ENCODE measurements around the gene OR10J1.

Gene OR10J1

GRCh38 chr1:159429074-159429861 is 10.3 kb upstream of the OR10J1 start:
- CTCF ChIA-PET: no interaction called here
- TF ChIP-seq FOXK2 (IDR thresholded peaks at IDR 0.05): no peak
- no peak for TF ChIP-seq LEF1 (IDR thresholded peaks at IDR 0.05; ENCODE audit: borderline replicate concordance)
- TF ChIP-seq FOXM1 (IDR thresholded peaks at IDR 0.05; ENCODE audit: borderline replicate concordance): no peak
- no peak for TF ChIP-seq SUZ12 (IDR thresholded peaks at IDR 0.05)
- no peak for TF ChIP-seq L3MBTL2 (conservative IDR thresholded peaks at IDR 0.05)
- no peak for TF ChIP-seq FOXA1 (IDR thresholded peaks at IDR 0.05)
- TF ChIP-seq CTBP1 (IDR thresholded peaks at IDR 0.05; ENCODE audit: borderline replicate concordance): no peak
- no peak for TF ChIP-seq BHLHE40 (IDR thresholded peaks at IDR 0.05; ENCODE audit: borderline replicate concordance)
- TF ChIP-seq ELF4 (IDR thresholded peaks at IDR 0.05): no peak
- TF ChIP-seq TARDBP (IDR thresholded peaks at IDR 0.05): no peak
- no peak for TF ChIP-seq ARNT (IDR thresholded peaks at IDR 0.05)
- POLR2A ChIA-PET: no interaction called here
- no peak for DNase-seq (ENCODE audit: extremely low spot score)

GRCh38 chr1:159430985-159431384 is 8.5 kb upstream of the OR10J1 start:
- POLR2A ChIA-PET: no interaction called here

GRCh38 chr1:159431904-159432303 is 7.6 kb upstream of the OR10J1 start, which contains the start of gene OR10J4:
OR10J4 (plus strand) TSS chr1:159432204.
- no peak for DNase-seq (ENCODE audit: extremely low spot score)
- TF ChIP-seq ARNT (IDR thresholded peaks at IDR 0.05) (no peak), SUZ12 (IDR thresholded peaks at IDR 0.05) (no peak), BHLHE40 (IDR thresholded peaks at IDR 0.05; ENCODE audit: borderline replicate concordance) (no peak), PKNOX1 (IDR thresholded peaks at IDR 0.05) (no peak), FOXK2 (IDR thresholded peaks at IDR 0.05) (no peak), SP1 (IDR thresholded peaks at IDR 0.05) (no peak), HDGF (IDR thresholded peaks at IDR 0.05; ENCODE audit: borderline replicate concordance) (no peak), LEF1 (IDR thresholded peaks at IDR 0.05; ENCODE audit: borderline replicate concordance) (no peak), FOXM1 (IDR thresholded peaks at IDR 0.05; ENCODE audit: borderline replicate concordance) (no peak), ZNF384 (IDR thresholded peaks at IDR 0.05) (no peak), FOXA1 (IDR thresholded peaks at IDR 0.05) (no peak), TARDBP (IDR thresholded peaks at IDR 0.05) (no peak)
- POLR2A ChIA-PET: no interaction called here
- CTCF ChIA-PET: no interaction called here

More at GRCh38 chr1:159430985-159431384, 8.5 kb upstream of the OR10J1 start:
- CTCF ChIA-PET: no interaction called here
- no peak for TF ChIP-seq LEF1 (IDR thresholded peaks at IDR 0.05; ENCODE audit: borderline replicate concordance)
- no peak for TF ChIP-seq FOXA1 (IDR thresholded peaks at IDR 0.05)
- no peak for TF ChIP-seq TARDBP (IDR thresholded peaks at IDR 0.05)
- TF ChIP-seq ELF4 (IDR thresholded peaks at IDR 0.05): no peak
- no peak for TF ChIP-seq CTBP1 (IDR thresholded peaks at IDR 0.05; ENCODE audit: borderline replicate concordance)
- no peak for TF ChIP-seq HDGF (IDR thresholded peaks at IDR 0.05; ENCODE audit: borderline replicate concordance)
- TF ChIP-seq BHLHE40 (IDR thresholded peaks at IDR 0.05; ENCODE audit: borderline replicate concordance): no peak
- TF ChIP-seq NFRKB (IDR thresholded peaks at IDR 0.05): no peak
- no peak for TF ChIP-seq SUZ12 (IDR thresholded peaks at IDR 0.05)
- no peak for TF ChIP-seq ARNT (IDR thresholded peaks at IDR 0.05)
- no peak for TF ChIP-seq ZNF384 (IDR thresholded peaks at IDR 0.05)
- no peak for TF ChIP-seq L3MBTL2 (conservative IDR thresholded peaks at IDR 0.05)
- TF ChIP-seq FOXK2 (IDR thresholded peaks at IDR 0.05): no peak
- no peak for TF ChIP-seq SP1 (IDR thresholded peaks at IDR 0.05)
- DNase-seq (ENCODE audit: extremely low spot score): no peak

- TF ChIP-seq TARDBP (IDR thresholded peaks at IDR 0.05): no peak
- no peak for TF ChIP-seq ARNT (IDR thresholded peaks at IDR 0.05)
- no peak for TF ChIP-seq LEF1 (IDR thresholded peaks at IDR 0.05; ENCODE audit: borderline replicate concordance)
- no peak for TF ChIP-seq L3MBTL2 (conservative IDR thresholded peaks at IDR 0.05)
- TF ChIP-seq SUZ12 (IDR thresholded peaks at IDR 0.05): no peak
- TF ChIP-seq BHLHE40 (IDR thresholded peaks at IDR 0.05; ENCODE audit: borderline replicate concordance): no peak
- TF ChIP-seq HDGF (IDR thresholded peaks at IDR 0.05; ENCODE audit: borderline replicate concordance): no peak
- no peak for TF ChIP-seq FOXA1 (IDR thresholded peaks at IDR 0.05)
- no peak for TF ChIP-seq PKNOX1 (IDR thresholded peaks at IDR 0.05)
- no peak for TF ChIP-seq ELF4 (IDR thresholded peaks at IDR 0.05)
- no peak for DNase-seq (ENCODE audit: extremely low spot score)
- POLR2A ChIA-PET: no interaction called here
- CTCF ChIA-PET: no interaction called here
These were observed 3.1 kb upstream of the OR10J1 start for GRCh38 chr1:159436469-159436868.

- no peak for DNase-seq (ENCODE audit: extremely low spot score)
- TF ChIP-seq SUZ12 (IDR thresholded peaks at IDR 0.05) (no peak), TARDBP (IDR thresholded peaks at IDR 0.05) (no peak), FOXK2 (IDR thresholded peaks at IDR 0.05) (no peak), ZNF384 (IDR thresholded peaks at IDR 0.05) (no peak), SP1 (IDR thresholded peaks at IDR 0.05) (no peak), CTBP1 (IDR thresholded peaks at IDR 0.05; ENCODE audit: borderline replicate concordance) (no peak), NFRKB (IDR thresholded peaks at IDR 0.05) (no peak), FOXM1 (IDR thresholded peaks at IDR 0.05; ENCODE audit: borderline replicate concordance) (no peak), LEF1 (IDR thresholded peaks at IDR 0.05; ENCODE audit: borderline replicate concordance) (no peak), BHLHE40 (IDR thresholded peaks at IDR 0.05; ENCODE audit: borderline replicate concordance) (no peak), HDGF (IDR thresholded peaks at IDR 0.05; ENCODE audit: borderline replicate concordance) (no peak), FOXA1 (IDR thresholded peaks at IDR 0.05) (no peak), PKNOX1 (IDR thresholded peaks at IDR 0.05) (no peak), ARNT (IDR thresholded peaks at IDR 0.05) (no peak), L3MBTL2 (conservative IDR thresholded peaks at IDR 0.05) (no peak), ELF4 (IDR thresholded peaks at IDR 0.05) (no peak)
- CTCF ChIA-PET: no interaction called here
- POLR2A ChIA-PET: no interaction called here
These were observed 1.8 kb downstream of the OR10J1 start for GRCh38 chr1:159441360-159441759.

GRCh38 chr1:159442428-159442827 is 2.9 kb downstream of the OR10J1 start:
- no peak for TF ChIP-seq PKNOX1 (IDR thresholded peaks at IDR 0.05)
- no peak for TF ChIP-seq SP1 (IDR thresholded peaks at IDR 0.05)
- TF ChIP-seq FOXA1 (IDR thresholded peaks at IDR 0.05): no peak
- no peak for TF ChIP-seq HDGF (IDR thresholded peaks at IDR 0.05; ENCODE audit: borderline replicate concordance)
- TF ChIP-seq ARNT (IDR thresholded peaks at IDR 0.05): no peak
- TF ChIP-seq NFRKB (IDR thresholded peaks at IDR 0.05): no peak
- TF ChIP-seq ZNF384 (IDR thresholded peaks at IDR 0.05): no peak
- TF ChIP-seq FOXM1 (IDR thresholded peaks at IDR 0.05; ENCODE audit: borderline replicate concordance): no peak
- TF ChIP-seq ELF4 (IDR thresholded peaks at IDR 0.05): no peak
- TF ChIP-seq FOXK2 (IDR thresholded peaks at IDR 0.05): no peak
- no peak for TF ChIP-seq BHLHE40 (IDR thresholded peaks at IDR 0.05; ENCODE audit: borderline replicate concordance)
- TF ChIP-seq SUZ12 (IDR thresholded peaks at IDR 0.05): no peak
- no peak for TF ChIP-seq CTBP1 (IDR thresholded peaks at IDR 0.05; ENCODE audit: borderline replicate concordance)
- no peak for TF ChIP-seq LEF1 (IDR thresholded peaks at IDR 0.05; ENCODE audit: borderline replicate concordance)
- TF ChIP-seq L3MBTL2 (conservative IDR thresholded peaks at IDR 0.05): no peak
- ChIA-PET CTCF (no interaction called here), POLR2A (no interaction called here)
- no peak for DNase-seq (ENCODE audit: extremely low spot score)

All from HEK293T (cell line).